Measurements from ENCODE around the gene TCF19. TPM values are rescaled to one million over a fixed set of nuclear protein-coding genes. Genes with fewer than 3 reads are reported as not detected.

The TCF19 gene
- total and polyA plus RNA-seq, 2 donors (not counting 1 experiment from before 2014, with no cell fraction given): 10.0 to 10.4 TPM

GRCh38 chr6:31202259-31203166 is 44.1 kb downstream of the TCF19 start:
- no peaks in the 10 kb centered on the region for H3K27me3 Mint-ChIP-seq
- H3K27ac ChIP-seq (ENCODE audit: low read length in 2 of 2): peak overlapping the region; percentile 94 to 95
- H3K4me3 ChIP-seq (ENCODE audit: control extremely low read depth in 1 of 5, extremely low read depth in 1 of 5, insufficient read depth in 1 of 5, low read depth in 2 of 5, low read length in 4 of 5): peak overlapping the region in 2 of 5 experiments; percentile 57 to 90
- no peaks in the 10 kb centered on the region for H3K9me3 ChIP-seq (ENCODE audit: control extremely low read depth in 1 of 3, control insufficient read depth in 2 of 3, insufficient read depth in 1 of 3, low read length in 2 of 3)
- ChIA-PET CTCF (interaction anchor here (1.0 to 2.1 kb wide), 4 partner anchors 10 to 167 kb away, joined by 3 to 13 read pairs (median 5); no protein-coding TSS in a partner anchor), POLR2A (interaction anchor here (0.6 to 2.1 kb wide), 6 partner anchors 8 to 168 kb away, joined by 3 to 10 read pairs (median 6); no protein-coding TSS in a partner anchor)
- H3K36me3 ChIP-seq (replicated peaks in 1 of 2; ENCODE audit: control extremely low read depth in 1 of 2, control insufficient read depth in 1 of 2, extremely low read depth in 1 of 2, insufficient read depth in 2 of 2, low read length in 1 of 2): no peaks in the 10 kb centered on the region
- no peaks in the 10 kb centered on the region for H4K20me1 ChIP-seq (ENCODE audit: control insufficient read depth, insufficient read depth, low read length, poor library complexity, severe bottlenecking)
- H3K4me1 Mint-ChIP-seq: peaks cover 52% of the 10 kb centered on the region
- peaks cover 2% of the 10 kb centered on the region for H3K79me2 ChIP-seq (ENCODE audit: control insufficient read depth, insufficient read depth, low read length)
- ATAC-seq (ENCODE audit: low read depth) (no peak), DNase-seq (peak; percentile 21)
- H3K9ac ChIP-seq (ENCODE audit: low read length): no peak overlapping the region
- intact Hi-C loops (cut with micrococcal nuclease): no loop called here
- H3K4me3 Mint-ChIP-seq: peak overlapping the region; percentile 97
- H3K9me3 Mint-ChIP-seq (ENCODE audit: insufficient read depth): no peaks in the 10 kb centered on the region
- WGBS (ENCODE audit: insufficient coverage): 33% methylated on average over 6 of the region's 11 CpGs
- TF ChIP-seq CTCF (IDR thresholded peaks at IDR 0.05) (no peak), EZH2 (IDR thresholded peaks at IDR 0.05; ENCODE audit: borderline replicate concordance, insufficient read depth, low read depth, low read length, poor library complexity, severe bottlenecking) (no peak)
- peak overlapping the region; percentile 75 for H3K4me2 ChIP-seq (replicated peaks; ENCODE audit: low read depth, low read length, poor library complexity, severe bottlenecking)
- H3K4me1 ChIP-seq (ENCODE audit: control insufficient read depth in 2 of 2, insufficient read depth in 2 of 2, low read length in 2 of 2): peaks cover 21 to 56% of the 10 kb centered on the region in 2 donors
- H3K27me3 ChIP-seq (replicated peaks in 1 of 4; ENCODE audit: control extremely low read depth in 1 of 4, control insufficient read depth in 3 of 4, insufficient read depth in 4 of 4, low read length in 3 of 4): no peaks in the 10 kb centered on the region
- H2AFZ ChIP-seq (ENCODE audit: insufficient read depth, low read depth, low read length, poor library complexity, severe bottlenecking): no peak overlapping the region
- H3K27ac Mint-ChIP-seq: peak overlapping the region; percentile 97
